AG08395 (cell line): Measurements from ENCODE around the gene MTHFD1.

Source experiments
- DNase-seq: peaks from one replicate; pipeline ENCODE4 v3.0.0; 2012; ENCODE audit warnings: mixed read lengths, low spot score

The MTHFD1 gene

GRCh38 chr14:64447876-64448670 lies 59.9 kb downstream of the MTHFD1 start:
- no peak for DNase-seq

- no peak for DNase-seq
These were observed 62.1 kb downstream of the MTHFD1 start for GRCh38 chr14:64450255-64450654.

- DNase-seq: no peak
These were observed 66.5 kb downstream of the MTHFD1 start for GRCh38 chr14:64454671-64455070.

DNA sequence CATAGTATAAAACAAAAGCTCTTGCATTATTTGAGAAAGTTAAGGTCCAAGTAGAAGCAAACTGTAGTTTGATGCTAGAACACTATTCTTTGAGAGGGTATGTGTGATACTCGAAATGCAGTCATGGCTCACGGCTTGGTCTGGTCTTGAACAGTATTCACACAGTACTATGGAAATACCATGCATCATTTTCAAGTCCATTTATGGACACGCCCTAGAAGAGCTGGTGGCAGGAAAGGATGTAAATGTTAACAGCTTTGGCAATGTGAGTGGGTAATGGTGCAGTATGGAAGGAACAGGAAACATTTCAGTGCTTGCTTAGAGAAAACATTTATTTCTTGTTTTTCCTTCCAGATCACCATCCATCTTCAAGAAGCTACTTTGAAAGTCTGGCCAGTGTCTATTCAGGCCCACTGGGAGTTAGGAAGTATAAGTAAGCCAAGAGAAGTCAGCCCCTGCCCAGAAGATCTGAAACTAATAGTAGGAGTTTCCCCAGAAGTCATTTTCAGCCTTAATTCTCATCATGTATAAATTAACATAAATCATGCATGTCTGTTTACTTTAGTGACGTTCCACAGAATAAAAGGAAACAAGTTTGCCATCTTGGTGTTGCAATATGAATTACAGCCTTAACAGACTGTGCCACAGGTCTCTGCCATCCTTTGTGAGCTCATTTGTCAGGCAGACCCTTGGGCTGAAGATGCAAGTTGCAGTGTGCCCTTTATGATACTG lies 71.4 kb downstream of the MTHFD1 start:
- DNase-seq: no peak

DNA sequence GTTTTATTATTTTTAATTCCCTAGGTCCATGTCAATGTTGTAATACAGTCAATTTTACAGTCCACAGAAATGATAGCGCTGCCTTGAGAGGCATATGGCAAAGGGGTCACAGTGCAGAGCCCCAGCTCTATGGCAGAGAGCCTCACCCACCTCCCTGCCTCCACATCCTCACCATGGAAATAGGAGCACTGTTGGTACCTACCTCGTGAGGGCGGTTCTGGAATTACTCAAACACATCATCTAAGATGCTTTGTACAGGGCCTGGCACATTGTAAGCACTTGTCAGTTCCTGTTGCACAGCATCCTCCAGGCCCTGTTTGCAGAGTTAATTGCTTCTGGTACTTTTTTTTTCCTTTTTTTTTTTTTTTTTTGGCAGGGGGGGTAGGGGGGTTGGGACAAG lies 73.1 kb downstream of the MTHFD1 start:
- DNase-seq: no peak

- DNase-seq: no peak
These were observed 75.0 kb downstream of the MTHFD1 start for GRCh38 chr14:64463195-64463594.

DNA sequence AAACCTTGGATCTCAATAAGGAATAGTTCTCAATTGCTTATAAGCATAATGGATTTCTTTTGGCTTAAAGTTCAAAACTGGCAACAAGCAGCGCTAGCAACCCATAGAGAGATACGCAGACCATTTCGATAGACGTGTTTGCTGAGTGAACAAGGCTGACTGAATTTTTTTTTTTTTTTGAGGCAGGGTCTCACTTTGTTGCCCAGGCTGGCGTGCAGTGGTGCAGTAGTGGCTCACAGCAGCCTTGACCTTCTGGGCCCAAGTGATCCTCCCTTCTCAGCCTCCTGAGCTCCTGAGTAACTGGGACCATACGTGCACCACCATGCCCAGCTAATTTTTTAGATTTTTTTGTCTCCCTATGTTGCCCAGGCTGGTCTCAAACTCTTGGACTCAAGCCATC lies 75.7 kb downstream of the MTHFD1 start:
- DNase-seq: no peak

- DNase-seq: no peak
These were observed 76.5 kb downstream of the MTHFD1 start for GRCh38 chr14:64464651-64465050.

GRCh38 chr14:64465191-64465822 lies 77.2 kb downstream of the MTHFD1 start, which contains the start of gene AKAP5:
AKAP5 (plus strand) TSS chr14:64465499; CDS start chr14:64468395, 2,896 bp downstream.
- DNase-seq: peak; percentile 50

DNA sequence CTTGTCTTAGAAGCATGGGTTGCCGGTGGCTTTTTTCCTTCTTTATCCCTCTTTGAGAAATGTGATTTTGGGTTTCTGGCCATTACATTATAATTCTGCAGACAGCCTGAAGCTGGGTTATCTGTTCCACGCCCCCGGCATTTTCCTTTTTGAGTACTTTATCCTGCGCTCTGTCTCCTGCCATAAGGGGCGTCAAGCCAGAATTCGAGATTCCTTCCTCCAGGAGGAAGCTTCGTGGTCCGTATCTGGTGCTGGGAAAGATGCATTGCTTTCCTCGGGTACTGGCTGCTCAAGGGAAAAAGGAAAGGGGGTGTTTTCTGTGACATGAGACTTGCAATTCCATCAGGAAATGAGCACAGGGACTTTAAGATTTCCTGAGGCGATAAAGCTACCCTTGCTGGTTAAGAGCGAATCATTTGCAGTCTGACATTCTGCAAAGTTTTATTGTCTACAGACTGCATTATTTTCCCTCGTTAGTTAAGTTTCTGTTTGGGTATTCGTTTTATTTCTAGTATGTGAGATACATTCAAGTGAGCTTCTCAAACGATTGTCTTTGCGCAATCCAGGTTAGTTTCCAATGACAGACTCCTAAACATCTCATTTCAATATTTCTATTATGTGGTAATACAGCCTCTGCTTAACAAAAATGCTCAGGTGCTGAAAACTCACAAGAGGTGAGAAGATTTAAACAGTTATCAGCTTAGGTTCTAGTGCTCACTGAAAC lies 77.8 kb downstream of the MTHFD1 start:
- peak; percentile 67 for DNase-seq

DNA sequence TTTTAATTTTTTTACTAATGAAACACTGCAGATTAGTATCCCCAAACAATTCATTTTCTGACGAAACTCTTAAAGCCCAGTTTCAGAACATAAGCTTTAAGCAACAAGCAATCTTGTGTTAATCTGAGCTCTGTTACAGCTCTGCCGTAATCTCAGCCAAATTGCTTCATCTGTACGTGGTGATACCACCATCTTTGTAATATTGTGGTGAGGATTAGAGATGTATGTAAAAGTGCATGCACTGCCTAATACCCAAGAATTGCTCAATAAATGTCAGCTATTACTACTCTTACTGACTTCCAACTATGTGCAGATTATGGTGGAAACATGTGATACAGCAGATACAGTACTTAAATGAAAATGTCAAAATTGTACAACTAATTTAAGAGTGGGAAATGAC lies 78.9 kb downstream of the MTHFD1 start:
- no peak for DNase-seq

- no peak for DNase-seq
These were observed 79.4 kb downstream of the MTHFD1 start for GRCh38 chr14:64467566-64467965.

GRCh38 chr14:64468451-64468850 lies 80.3 kb downstream of the MTHFD1 start:
- DNase-seq: no peak

- no peak for DNase-seq
These were observed 85.9 kb downstream of the MTHFD1 start for GRCh38 chr14:64474041-64474440.

DNA sequence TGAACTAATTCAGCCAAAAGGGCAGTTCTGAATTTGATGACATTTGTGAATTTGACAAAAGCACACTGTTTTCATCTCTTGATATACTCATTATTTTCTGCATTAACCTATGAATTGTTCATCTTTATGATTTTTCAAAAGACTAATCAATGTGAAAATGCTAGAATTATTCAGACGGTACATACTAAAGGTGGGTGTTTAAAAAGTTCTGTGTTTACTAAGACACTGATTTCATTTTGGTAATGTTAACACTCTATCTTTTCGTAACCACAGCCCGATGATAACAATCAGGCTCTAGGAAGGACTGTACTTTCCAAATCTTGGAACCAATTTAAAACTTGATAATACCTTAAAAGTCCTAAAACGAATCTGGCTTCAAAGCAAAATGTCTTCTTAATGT lies 86.5 kb downstream of the MTHFD1 start:
- DNase-seq: no peak

DNA sequence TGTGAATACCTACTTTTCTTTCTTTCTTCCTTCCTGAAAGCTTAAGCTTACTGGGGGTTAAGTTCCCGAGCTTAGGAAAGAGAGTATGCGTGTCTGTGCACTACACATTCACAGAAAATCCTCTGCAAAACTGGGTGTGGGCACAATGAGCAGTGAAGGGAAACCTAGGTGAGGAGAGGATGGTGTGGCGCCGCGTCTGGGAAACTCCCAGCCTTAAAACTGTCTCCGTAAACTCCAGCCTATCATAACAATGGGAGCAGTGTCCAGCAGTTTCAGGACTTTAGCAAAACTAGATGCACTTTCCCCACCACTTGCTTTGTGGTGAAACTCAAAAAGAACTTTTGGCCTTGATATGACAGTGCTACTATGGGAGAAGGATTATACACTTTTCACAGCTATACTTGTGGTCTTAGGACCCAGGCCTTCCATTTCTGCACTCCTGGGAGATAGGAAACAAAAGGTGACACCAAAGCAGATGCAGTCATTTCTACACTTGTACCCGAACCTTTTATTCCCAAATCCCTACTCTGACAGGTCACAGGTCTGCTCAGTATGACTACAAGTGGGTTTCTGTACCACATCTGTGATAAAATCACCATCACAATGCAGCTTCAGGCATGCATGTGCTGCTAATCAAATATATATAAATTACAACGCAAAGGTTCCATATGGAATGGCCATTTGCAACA lies 87.6 kb downstream of the MTHFD1 start:
- DNase-seq: no peak

- no peak for DNase-seq
These were observed 88.3 kb downstream of the MTHFD1 start for GRCh38 chr14:64476438-64476837.

DNA sequence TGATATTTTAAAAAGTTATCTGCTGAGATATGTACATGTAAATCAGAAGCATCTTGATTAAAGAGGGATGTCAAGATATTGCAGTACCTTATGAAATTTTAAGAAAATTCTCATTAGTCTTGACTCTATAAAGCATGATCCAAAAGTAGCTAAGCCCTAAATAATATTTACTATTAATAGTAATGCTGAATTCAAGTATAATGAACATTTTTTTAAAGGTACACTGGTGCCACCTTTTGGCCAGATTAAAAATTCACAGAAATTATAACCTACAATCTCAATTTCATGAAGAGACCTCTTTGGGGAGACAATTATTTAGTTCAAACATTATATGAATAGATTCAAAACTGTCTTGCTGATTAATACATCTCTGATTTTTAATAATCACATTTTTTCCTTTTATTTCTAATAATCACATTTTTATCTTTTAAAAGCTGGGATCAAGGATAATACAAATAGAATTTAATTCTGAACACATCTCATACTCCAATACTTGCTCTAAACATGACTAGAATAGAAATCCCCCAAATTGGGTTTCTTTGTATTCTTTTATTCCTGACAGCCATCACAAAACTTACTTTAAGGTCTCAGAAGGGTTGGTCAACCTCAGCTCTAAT lies 90.6 kb downstream of the MTHFD1 start:
- peak; percentile 43 for DNase-seq

GRCh38 chr14:64488590-64489099 lies 100.5 kb downstream of the MTHFD1 start:
- DNase-seq: no peak

DNA sequence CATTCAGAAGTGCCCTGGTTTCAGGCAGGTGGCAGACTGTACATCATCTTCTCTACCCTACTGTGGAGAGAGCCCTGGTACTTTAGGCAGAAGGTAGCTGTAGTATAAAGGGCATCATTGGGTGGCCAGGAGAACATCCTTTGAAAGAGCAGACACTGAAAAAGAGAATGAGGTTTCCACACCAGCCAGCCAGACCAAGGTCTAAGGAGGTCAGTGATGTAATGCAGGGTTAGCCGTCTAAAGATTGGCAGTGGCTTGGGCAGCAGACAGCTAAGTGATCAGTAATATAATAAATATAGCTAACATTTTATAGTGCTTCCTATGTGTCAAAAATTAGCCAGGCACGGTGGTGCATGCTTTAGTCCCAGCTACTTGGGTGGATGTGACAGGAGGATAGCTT lies 103.5 kb downstream of the MTHFD1 start:
- no peak for DNase-seq

DNA sequence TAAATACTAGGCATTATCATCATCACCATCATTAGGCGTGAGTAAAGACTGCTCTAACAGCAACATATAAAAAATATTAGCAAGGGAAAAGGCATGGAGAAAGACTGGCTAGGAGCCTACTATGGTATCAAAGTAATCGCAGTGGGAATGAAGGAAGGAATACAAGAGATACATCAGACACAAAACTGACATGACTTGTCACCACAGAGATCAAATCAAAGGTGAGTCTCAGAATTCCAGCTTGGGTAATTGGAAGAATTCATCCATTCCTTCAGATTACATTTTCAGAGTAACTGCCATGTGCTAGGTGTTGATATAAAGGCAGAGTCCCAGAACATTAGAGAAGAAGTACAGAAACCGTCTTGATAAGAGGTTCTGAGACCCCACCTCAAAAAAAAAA lies 105.3 kb downstream of the MTHFD1 start:
- DNase-seq: no peak
